OCI-LY7 (cell line): ENCODE results near the gene MED15.
"Not testable (repeated sequence)": the region's sequence is repeated elsewhere in the genome, so short reads cannot be mapped to it uniquely, and the experiment has no call there.

Experiments
- EZH2phosphoT487 ChIP-seq: fragments of 200-600 bp; sonication (generic); IDR thresholded peaks from 2 replicates; pipeline ENCODE4 v1.6.1; 2018; ENCODE audit warnings: low read depth, borderline replicate concordance, mild to moderate bottlenecking, mixed run types, antibody characterized with exemption, low read length, moderate library complexity, mixed read lengths
- TF ChIP-seq, protein P1 (sequence below): fragments of 200-600 bp; sonication (generic); conservative IDR thresholded peaks from 2 replicates; pipeline ENCODE4 v1.5.1; 2014; ENCODE audit warnings: mild to moderate bottlenecking, antibody characterized with exemption, low read length, moderate library complexity, mixed read lengths

DNA sequence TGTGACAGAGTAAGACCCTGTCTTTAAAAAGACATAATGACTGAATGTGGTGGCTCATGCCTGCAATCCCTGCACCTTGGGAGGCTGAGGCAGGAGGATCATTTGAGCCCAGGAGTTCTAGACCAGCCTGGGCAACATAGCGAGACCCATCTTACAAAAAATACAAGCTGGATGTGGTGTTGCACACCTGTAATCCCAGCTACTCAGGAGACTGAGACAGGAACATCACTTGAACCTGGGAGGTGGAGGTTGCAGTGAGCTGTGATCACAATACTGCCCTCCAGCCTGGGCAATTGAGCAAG is 112.4 kb downstream of the MED15 start:
- TF ChIP-seq, protein P1, sequence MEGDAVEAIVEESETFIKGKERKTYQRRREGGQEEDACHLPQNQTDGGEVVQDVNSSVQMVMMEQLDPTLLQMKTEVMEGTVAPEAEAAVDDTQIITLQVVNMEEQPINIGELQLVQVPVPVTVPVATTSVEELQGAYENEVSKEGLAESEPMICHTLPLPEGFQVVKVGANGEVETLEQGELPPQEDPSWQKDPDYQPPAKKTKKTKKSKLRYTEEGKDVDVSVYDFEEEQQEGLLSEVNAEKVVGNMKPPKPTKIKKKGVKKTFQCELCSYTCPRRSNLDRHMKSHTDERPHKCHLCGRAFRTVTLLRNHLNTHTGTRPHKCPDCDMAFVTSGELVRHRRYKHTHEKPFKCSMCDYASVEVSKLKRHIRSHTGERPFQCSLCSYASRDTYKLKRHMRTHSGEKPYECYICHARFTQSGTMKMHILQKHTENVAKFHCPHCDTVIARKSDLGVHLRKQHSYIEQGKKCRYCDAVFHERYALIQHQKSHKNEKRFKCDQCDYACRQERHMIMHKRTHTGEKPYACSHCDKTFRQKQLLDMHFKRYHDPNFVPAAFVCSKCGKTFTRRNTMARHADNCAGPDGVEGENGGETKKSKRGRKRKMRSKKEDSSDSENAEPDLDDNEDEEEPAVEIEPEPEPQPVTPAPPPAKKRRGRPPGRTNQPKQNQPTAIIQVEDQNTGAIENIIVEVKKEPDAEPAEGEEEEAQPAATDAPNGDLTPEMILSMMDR, result not testable (repeated sequence)
- TF ChIP-seq EZH2phosphoT487, result not testable (repeated sequence)
